ENCODE data around the gene FTH1.

- TF ChIP-seq MXI1 (IDR thresholded peaks at IDR 0.05; ENCODE audit: low read depth, low read length) (no peak), CTCF (IDR thresholded peaks at IDR 0.05) (no peak), FOSL2 (IDR thresholded peaks at IDR 0.05; ENCODE audit: borderline replicate concordance, low read depth) (no peak), GABPA (IDR thresholded peaks at IDR 0.05; ENCODE audit: low read depth) (no peak), REST (IDR thresholded peaks at IDR 0.05; ENCODE audit: low read depth, low read length) (no peak), RAD21 (IDR thresholded peaks at IDR 0.05; ENCODE audit: low read length) (no peak), GATA2 (CRISPR knock-in tag; IDR thresholded peaks at IDR 0.05) (no peak), NFIC (IDR thresholded peaks at IDR 0.05; ENCODE audit: borderline replicate concordance) (no peak), EZH2phosphoT487 (IDR thresholded peaks at IDR 0.05; ENCODE audit: borderline replicate concordance, low read depth) (no peak), NRF1 (IDR thresholded peaks at IDR 0.05; ENCODE audit: low read depth, low read length) (no peak), RFX5 (IDR thresholded peaks at IDR 0.05; ENCODE audit: low read length) (no peak), TEAD4 (IDR thresholded peaks at IDR 0.05; ENCODE audit: borderline replicate concordance, insufficient read depth) (no peak)
Measured at GRCh38 chr11:61969391-61969758, 1.9 kb upstream of the FTH1 start.
